ENCODE data around the gene FBXL17.

FBXL17 gene

GRCh38 chr5:108145351-108145750 is 236.5 kb downstream of the FBXL17 start:
- no peak for DNase-seq

GRCh38 chr5:108144332-108144731 is 237.6 kb downstream of the FBXL17 start:
- no peak for DNase-seq

- DNase-seq, result no peak
These were observed 238.3 kb downstream of the FBXL17 start for GRCh38 chr5:108143581-108143980.

DNA sequence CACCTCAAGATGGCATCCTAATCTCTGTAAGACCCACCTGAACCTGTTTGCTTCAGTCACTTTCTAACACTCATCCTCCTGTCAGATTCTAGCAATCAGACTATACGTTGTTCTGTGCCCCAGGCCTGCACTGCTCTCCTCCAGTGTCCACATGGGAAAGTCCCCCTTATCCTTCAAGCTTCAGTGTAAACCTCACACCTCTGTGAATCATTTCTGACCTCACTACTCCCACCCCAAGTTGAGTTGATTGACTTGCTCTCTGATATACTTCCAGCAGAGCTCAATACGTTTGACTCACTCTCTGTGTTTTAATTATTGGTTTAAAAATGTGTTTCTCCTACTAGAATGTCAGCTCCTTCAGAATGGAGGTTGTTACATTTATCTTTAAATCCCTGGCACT is 240.2 kb downstream of the FBXL17 start:
- no peak for DNase-seq

- no peak for DNase-seq
These were observed 245.4 kb downstream of the FBXL17 start for GRCh38 chr5:108136493-108136892.

- no peak for DNase-seq
These were observed 252.8 kb downstream of the FBXL17 start for GRCh38 chr5:108129129-108129528.

- DNase-seq, result no peak
These were observed 256.0 kb downstream of the FBXL17 start for GRCh38 chr5:108125771-108126511.

DNA sequence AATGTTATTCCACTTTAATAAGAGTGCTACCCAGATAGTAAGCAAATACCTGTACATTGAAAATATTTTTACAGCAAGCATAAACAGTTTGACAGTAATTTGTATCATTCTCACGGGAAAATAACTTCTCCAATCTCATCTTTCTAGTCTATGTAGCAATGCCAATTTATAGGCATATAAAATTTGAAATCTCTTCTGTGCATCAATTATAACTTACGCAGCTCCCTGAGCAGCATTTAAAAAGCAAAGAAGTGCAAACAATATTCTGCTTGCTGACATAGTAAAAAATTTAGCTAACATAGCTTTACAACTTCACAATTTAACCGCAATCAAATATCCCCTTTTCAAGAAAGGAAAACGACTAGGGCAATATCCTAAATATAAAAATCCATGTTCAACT is 257.3 kb downstream of the FBXL17 start:
- DNase-seq, result no peak

DNA sequence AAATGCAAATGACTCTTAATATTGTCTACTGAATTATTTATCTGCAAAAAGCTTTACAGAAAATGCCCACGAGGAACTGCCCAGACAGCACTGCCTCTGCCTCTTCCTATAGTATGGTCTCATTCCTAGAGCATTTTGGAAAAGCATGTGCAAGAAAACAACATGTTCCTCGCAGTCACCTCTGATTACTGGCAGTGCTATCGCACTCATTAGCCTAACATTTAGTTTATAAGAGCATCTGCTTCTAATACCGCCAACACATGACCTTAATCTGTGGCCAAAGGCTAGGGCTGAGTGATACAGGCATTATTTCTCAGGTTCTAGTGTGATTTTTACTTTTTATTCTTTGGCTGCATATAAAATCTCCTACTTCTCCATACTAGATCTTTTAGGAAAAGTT is 259.2 kb downstream of the FBXL17 start:
- no peak for DNase-seq

DNA sequence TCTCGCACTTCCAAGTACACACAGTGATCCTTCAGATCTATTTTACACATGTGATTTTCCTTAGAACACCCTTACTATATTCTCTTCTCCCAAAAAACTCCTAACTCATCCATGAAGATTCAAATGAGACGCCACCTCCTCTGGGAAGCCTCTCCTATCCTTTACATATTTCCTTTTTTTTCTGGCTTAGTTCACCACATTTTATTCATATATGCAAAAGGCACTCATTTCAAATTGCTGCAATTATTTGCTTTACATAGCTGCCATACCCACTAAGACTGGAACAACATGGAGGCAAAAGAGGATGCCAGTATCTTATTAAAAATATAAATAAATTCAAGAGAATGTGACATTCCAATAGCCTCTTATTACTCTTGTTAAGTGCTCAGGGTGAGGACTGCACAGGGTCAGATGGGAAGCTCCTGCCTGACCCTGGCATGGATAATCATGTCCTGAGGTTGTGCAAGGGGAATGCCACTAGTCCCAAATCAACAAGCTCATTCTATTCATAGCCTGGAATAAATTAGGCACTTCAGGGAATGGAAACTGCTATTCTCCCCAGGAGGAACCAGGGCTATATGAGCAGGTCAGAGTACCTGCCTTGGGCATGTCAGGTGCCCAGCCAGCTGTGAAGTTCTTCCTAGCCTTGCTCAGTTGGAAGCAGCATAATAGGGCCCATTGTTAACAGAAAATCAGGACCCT is 262.9 kb downstream of the FBXL17 start:
- DNase-seq, result no peak

- no peak for DNase-seq
These were observed 266.2 kb downstream of the FBXL17 start for GRCh38 chr5:108115673-108116072.

GRCh38 chr5:108113950-108114349 is 267.9 kb downstream of the FBXL17 start:
- DNase-seq, result no peak

GRCh38 chr5:108111736-108112135 is 270.2 kb downstream of the FBXL17 start:
- no peak for DNase-seq

GRCh38 chr5:108109059-108109458 is 272.8 kb downstream of the FBXL17 start:
- DNase-seq, result no peak

GRCh38 chr5:108104448-108104847 is 277.4 kb downstream of the FBXL17 start:
- no peak for DNase-seq

- no peak for DNase-seq
These were observed 279.4 kb downstream of the FBXL17 start for GRCh38 chr5:108102463-108102862.

- DNase-seq, result no peak
These were observed 280.1 kb downstream of the FBXL17 start for GRCh38 chr5:108101821-108102220.

DNA sequence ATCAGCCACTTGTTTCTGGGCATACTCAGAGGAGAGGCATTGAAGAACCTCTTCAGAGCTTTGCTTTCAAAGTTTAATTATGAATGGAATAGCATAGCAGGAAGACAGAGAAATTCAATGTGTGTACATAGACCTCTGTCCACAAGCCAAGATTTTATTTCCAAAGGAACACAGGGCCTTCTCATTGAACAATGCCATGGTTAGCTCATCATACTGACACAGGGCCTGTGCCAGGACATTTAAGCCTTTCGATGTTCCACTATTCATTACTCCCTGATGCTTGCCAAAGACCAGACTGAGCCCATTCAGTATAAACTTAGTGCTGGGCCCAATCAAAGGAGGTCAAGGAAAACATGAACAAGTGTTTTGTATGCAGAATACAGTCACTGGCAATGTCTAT is 280.8 kb downstream of the FBXL17 start:
- DNase-seq, result no peak

GRCh38 chr5:108094800-108095199 is 287.1 kb downstream of the FBXL17 start:
- no peak for DNase-seq

- DNase-seq, result peak; percentile 3
These were observed 288.7 kb downstream of the FBXL17 start for GRCh38 chr5:108093186-108093585.

DNA sequence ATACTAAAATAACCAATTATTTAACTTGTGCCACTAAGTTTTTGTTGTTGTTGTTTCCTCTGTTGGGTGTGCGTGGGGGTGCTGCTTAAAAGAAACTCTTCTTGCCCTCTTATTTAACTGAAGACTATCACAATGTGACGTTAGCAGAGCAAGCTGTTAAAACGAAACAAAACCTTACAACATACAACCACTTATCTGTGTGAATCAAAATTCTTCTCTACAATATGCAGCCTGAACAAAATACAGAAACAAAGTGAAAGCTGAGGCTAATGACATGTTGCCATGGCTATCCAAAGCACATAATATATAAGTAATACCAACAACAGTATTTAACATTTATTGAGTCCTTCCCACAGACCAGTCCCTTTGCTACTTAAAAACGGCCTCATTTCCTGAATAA is 291.0 kb downstream of the FBXL17 start:
- DNase-seq, result no peak

DNA sequence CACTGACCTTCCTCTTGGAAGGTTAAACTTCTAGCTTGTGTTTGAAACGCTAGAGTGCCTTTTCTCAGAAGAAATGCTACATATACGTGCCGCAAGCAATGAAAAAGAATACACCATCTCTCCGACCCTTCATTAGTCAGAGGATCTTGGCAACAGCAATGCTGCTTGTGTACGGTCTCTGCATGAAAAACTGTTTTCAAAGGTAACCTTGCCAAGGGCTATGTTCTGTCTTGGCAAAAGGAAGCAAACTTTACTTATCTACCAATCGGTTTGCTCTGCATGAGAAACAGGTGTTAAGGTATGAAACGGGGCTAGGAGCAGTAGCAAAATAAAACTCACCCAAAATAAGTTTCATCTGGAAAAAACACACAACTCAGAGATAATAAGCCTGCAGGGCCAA is 297.8 kb downstream of the FBXL17 start:
- DNase-seq, result no peak

- no peak for DNase-seq
These were observed 298.7 kb downstream of the FBXL17 start for GRCh38 chr5:108083232-108083631.

- DNase-seq, result peak; percentile 2
These were observed 300.2 kb downstream of the FBXL17 start for GRCh38 chr5:108081707-108082106.

- DNase-seq, result no peak
These were observed 302.1 kb downstream of the FBXL17 start for GRCh38 chr5:108079753-108080152.

All from NCI-H2171 treated with DMSO at 0.1 percent for 48 hours (cell line).